Loucy (cell line): ENCODE data around the gene PLCG1.

Source experiments
- H2AFZ ChIP-seq: fragments of 200-600 bp; sonication (generic); 2 replicates; pipeline ENCODE4 v1.6.0; 2016; ENCODE audit warnings: antibody characterized with exemption, mild to moderate bottlenecking, low read length, moderate library complexity
- H3F3A ChIP-seq: fragments of 200-600 bp; 2 replicates; pipeline ENCODE4 v1.6.0; 2016; ENCODE audit warnings: antibody characterized with exemption, low read depth, mild to moderate bottlenecking
- H3K27me3 ChIP-seq: fragments of 200-600 bp; sonication (generic); 2 replicates; pipeline ENCODE4 v1.6.1; 2014; ENCODE audit warnings: low read length, mild to moderate bottlenecking; ENCODE audit not compliant: insufficient read depth, poor library complexity, severe bottlenecking
- H3K36me3 ChIP-seq: fragments of 200-600 bp; sonication (generic); 2 replicates; pipeline ENCODE4 v1.6.1; 2016; ENCODE audit warnings: low read length; ENCODE audit not compliant: insufficient read depth
- H3K4me1 ChIP-seq: fragments of 200-600 bp; sonication (generic); 2 replicates; pipeline ENCODE4 v1.5.1; 2014; ENCODE audit warnings: low read length, mild to moderate bottlenecking; ENCODE audit not compliant: insufficient read depth, poor library complexity, severe bottlenecking
- H3K4me2 ChIP-seq: fragments of 200-600 bp; sonication (generic); 2 replicates; pipeline ENCODE4 v1.6.0; 2014; ENCODE audit warnings: antibody characterized with exemption, low read length, low read depth, mild to moderate bottlenecking; ENCODE audit not compliant: poor library complexity, severe bottlenecking
- H3K4me3 ChIP-seq: fragments of 200-600 bp; sonication (generic); 2 replicates; pipeline ENCODE4 v1.5.1; 2014; ENCODE audit warnings: low read length, mild to moderate bottlenecking, mixed read lengths; ENCODE audit not compliant: poor library complexity, severe bottlenecking
- H3K79me2 ChIP-seq: fragments of 200-600 bp; sonication (generic); 2 replicates; pipeline ENCODE4 v1.6.1; 2014; ENCODE audit warnings: low read length; ENCODE audit not compliant: insufficient read depth
- H3K9ac ChIP-seq: fragments of 200-600 bp; sonication (generic); 2 replicates; pipeline ENCODE4 v1.6.0; 2014; ENCODE audit warnings: mild to moderate bottlenecking, low read depth, low read length, moderate library complexity; ENCODE audit not compliant: poor library complexity, severe bottlenecking
- H3K9me2 ChIP-seq: fragments of 200-600 bp; sonication (generic); replicated peaks from 2 replicates; pipeline ENCODE4 v1.6.1; 2016; ENCODE audit warnings: low read depth, low read length, mixed read lengths
- H3K9me3 ChIP-seq: fragments of 200-600 bp; sonication (generic); 2 replicates; pipeline ENCODE4 v1.6.1; 2014; ENCODE audit warnings: mild to moderate bottlenecking, antibody characterized with exemption, low read length, low read depth; ENCODE audit not compliant: insufficient read depth
- H4K20me1 ChIP-seq: fragments of 200-600 bp; sonication (generic); 2 replicates; pipeline ENCODE4 v1.6.0; 2014; ENCODE audit warnings: antibody characterized with exemption, low read length, mild to moderate bottlenecking; ENCODE audit not compliant: insufficient read depth, poor library complexity, severe bottlenecking
- EZH2phosphoT487 ChIP-seq: fragments of 200-600 bp; IDR thresholded peaks from 2 replicates; pipeline ENCODE4 v1.6.1; 2018; ENCODE audit warnings: antibody characterized with exemption, mild to moderate bottlenecking, moderate library complexity, borderline replicate concordance
- TF ChIP-seq, protein P1 (sequence below): fragments of 200-600 bp; sonication (generic); conservative IDR thresholded peaks from 2 replicates; pipeline ENCODE4 v1.5.1; 2014; ENCODE audit warnings: mild to moderate bottlenecking, antibody characterized with exemption, low read length

Gene PLCG1

DNA sequence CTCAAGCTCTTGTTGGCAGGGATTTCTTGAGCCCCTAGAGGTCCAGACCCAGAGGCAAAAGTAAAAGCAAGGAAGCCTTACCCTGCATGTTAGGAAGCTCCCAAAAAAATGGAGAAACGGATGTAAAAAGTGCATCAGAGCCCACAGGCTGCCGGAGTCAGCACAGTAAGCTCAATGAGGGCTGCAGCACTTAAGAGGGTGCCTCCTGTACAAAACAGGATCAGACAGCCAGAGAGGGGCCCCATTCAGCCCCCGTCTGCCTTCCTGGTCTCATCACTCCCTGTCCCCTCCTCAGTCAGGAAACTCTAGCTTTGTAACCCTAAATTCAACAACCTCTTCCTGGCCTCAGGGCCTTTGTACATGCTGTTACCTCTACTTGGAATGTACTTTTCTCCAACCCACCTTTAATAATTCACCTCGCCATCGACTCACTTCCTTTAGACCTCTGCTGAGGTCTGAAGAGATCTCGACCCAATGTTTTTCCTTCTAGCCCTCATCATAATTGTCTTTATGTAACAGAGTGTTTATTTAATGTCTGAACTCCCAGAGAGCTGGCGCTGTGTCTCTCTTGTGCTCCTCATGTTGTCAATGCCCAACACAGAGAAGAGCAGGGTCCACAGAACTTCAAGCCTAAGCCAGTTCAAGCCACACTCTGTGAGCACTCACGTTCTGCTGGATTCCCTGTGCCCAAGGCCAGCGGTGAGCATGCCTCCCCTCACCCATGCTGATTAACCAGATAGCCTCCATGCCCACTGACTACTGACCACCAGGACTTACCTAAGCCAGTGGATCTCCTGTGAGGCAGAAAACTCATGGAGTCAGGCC, 2.8 kb upstream of the PLCG1 start:
- H3K4me1 ChIP-seq, result peaks cover 13% of the 10 kb centered on the region
- no peak overlapping the region for H2AFZ ChIP-seq

DNA sequence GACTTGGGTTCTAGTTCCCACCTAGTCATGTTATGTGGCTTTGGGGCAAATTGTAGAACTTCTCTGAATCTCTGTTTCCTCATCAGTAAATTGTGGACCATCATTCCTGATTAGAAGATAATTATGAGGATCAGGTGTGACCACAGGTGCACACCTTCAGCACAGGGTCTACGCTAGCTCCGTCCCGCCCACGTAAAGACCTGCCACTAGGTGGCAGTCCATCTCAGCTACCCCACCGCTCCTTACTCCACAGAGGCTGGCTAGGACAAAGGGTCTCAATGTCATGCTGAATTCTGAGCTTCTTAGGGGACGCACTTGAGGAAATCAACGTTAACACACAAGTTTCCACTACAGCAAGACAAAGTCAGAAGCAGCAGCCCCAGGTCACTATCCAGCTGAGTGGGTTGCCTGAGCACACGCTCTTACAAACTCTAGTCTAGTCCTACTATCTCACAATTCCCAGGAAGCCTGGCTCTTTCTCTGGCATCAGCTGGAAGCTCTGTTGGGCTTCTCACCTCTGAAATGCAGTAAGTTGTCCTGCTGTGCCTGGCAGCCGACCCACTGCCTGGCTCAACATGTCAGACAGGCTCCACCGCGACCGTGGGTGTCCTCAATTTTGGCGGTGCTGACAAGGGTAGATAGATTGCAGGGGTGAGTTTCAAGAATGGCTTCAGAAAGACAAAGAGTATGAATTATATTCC, 2.0 kb upstream of the PLCG1 start:
- H3K4me1 ChIP-seq, result peaks cover 20% of the 10 kb centered on the region
- H3K4me2 ChIP-seq, result no peak overlapping the region
- H4K20me1 ChIP-seq, result peaks cover 24% of the 10 kb centered on the region
- no peaks in the 10 kb centered on the region for H3K36me3 ChIP-seq
- H3K9me3 ChIP-seq, result no peaks in the 10 kb centered on the region
- no peak overlapping the region for H3K9ac ChIP-seq
- H3K4me3 ChIP-seq, result no peak overlapping the region
- H3K79me2 ChIP-seq, result peaks cover 32% of the 10 kb centered on the region
- no peaks in the 10 kb centered on the region for H3K9me2 ChIP-seq
- no peaks in the 10 kb centered on the region for H3F3A ChIP-seq
- no peak for TF ChIP-seq EZH2phosphoT487
- TF ChIP-seq, protein P1, sequence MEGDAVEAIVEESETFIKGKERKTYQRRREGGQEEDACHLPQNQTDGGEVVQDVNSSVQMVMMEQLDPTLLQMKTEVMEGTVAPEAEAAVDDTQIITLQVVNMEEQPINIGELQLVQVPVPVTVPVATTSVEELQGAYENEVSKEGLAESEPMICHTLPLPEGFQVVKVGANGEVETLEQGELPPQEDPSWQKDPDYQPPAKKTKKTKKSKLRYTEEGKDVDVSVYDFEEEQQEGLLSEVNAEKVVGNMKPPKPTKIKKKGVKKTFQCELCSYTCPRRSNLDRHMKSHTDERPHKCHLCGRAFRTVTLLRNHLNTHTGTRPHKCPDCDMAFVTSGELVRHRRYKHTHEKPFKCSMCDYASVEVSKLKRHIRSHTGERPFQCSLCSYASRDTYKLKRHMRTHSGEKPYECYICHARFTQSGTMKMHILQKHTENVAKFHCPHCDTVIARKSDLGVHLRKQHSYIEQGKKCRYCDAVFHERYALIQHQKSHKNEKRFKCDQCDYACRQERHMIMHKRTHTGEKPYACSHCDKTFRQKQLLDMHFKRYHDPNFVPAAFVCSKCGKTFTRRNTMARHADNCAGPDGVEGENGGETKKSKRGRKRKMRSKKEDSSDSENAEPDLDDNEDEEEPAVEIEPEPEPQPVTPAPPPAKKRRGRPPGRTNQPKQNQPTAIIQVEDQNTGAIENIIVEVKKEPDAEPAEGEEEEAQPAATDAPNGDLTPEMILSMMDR, result peak; percentile 91
- H2AFZ ChIP-seq, result no peak overlapping the region
- H3K27me3 ChIP-seq, result no peaks in the 10 kb centered on the region

More for the DNA sequence above, 2.8 kb upstream of the PLCG1 start:
- Histone ChIP-seq H3K36me3 (no peaks in the 10 kb centered on the region), H3K9me3 (no peaks in the 10 kb centered on the region), H3F3A (no peaks in the 10 kb centered on the region), H3K79me2 (peaks cover 24% of the 10 kb centered on the region), H3K9ac (no peak overlapping the region), H4K20me1 (peaks cover 16% of the 10 kb centered on the region), H3K4me2 (no peak overlapping the region), H3K9me2 (no peaks in the 10 kb centered on the region), H3K27me3 (no peaks in the 10 kb centered on the region), H3K4me3 (no peak overlapping the region)
- TF ChIP-seq EZH2phosphoT487, result no peak
- TF ChIP-seq, protein P1, result no peak

DNA sequence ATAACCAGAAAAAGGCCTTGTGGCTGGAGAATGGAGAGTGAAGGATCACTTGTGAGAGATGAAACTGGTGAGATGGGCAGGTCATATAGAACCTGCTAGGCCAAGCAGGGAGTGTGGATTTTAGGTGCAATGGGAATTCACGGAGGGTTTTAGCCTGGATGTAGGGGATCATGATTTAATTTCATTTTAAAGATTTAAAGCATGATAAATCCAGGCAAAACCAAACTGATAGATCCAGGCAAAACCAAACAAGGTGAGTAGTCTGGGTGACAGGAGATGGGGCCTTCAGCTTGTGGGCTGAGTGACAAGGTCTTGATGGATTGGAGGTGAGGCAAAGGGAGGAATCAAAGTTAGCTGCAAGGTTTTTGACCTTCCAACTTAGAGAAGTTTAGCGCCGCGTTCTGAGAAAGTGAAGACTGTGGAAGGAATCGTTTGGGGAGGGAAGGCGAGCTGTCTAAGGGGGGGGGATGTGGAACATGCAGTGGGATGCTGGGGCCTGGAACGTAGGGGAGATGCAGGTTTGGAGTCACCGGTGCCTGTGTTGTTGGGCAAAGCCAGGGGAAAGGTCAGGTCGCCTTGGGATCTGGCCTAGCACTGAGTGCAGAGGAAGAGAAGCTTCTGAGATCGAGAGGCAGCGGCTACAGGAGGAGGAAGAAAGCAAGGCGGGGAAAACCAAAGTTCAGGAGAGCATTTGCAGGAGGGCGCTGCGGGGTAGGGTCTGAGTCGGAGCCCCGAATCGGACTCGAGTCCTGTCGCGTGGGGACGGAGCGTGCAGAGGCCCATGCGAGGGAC, 1.3 kb upstream of the PLCG1 start:
- peak overlapping the region; percentile 76 for H3K9ac ChIP-seq
- H3K9me2 ChIP-seq, result no peaks in the 10 kb centered on the region
- TF ChIP-seq, protein P1, result no peak
- no peak for TF ChIP-seq EZH2phosphoT487
- peaks cover 28% of the 10 kb centered on the region for H3K4me1 ChIP-seq
- H4K20me1 ChIP-seq, result peaks cover 31% of the 10 kb centered on the region
- H3K4me3 ChIP-seq, result peak overlapping the region; percentile 94
- H3K27me3 ChIP-seq, result no peaks in the 10 kb centered on the region
- H3K36me3 ChIP-seq, result no peaks in the 10 kb centered on the region
- peaks cover 39% of the 10 kb centered on the region for H3K79me2 ChIP-seq
- H3K9me3 ChIP-seq, result no peaks in the 10 kb centered on the region
- peak overlapping the region; percentile 74 for H3K4me2 ChIP-seq
- H3F3A ChIP-seq, result no peaks in the 10 kb centered on the region
- peak overlapping the region; percentile 69 for H2AFZ ChIP-seq
